Esophagus muscularis mucosa (tissue), 4 donors: Measurements from ENCODE around the gene TMEM54. TPM values are rescaled to one million over a fixed set of nuclear protein-coding genes. Genes with fewer than 3 reads are reported as not detected.

Experiments used
- DNase-seq: peaks from one replicate; pipeline ENCODE4 v3.0.0-alpha.2; 2017; ENCODE audit errors: extremely low spot score
- H3K27ac ChIP-seq, 4 donors: fragments of 200-600 bp; sonication (generic); replicated peaks in 1 of 4; 1 replicate in 3 of 4; 2 replicates in 1 of 4; pipeline ENCODE4 v1.5.1; 2016 to 2019; ENCODE audit warnings: mild to moderate bottlenecking in 1 of 4
- H3K27me3 ChIP-seq, 4 donors: fragments of 200-600 bp; sonication (generic); one replicate each; pipeline versions ENCODE4 v1.5.1 to v1.6.0; 2016 to 2019
- H3K36me3 ChIP-seq, 4 donors: fragments of 200-600 bp; sonication (generic); one replicate each; pipeline ENCODE4 v1.5.1; 2016 to 2019
- H3K4me1 ChIP-seq, 4 donors: fragments of 200-600 bp; sonication (generic); one replicate each; pipeline ENCODE4 v1.5.1; 2016 to 2019
- H3K4me3 ChIP-seq, 4 donors: fragments of 200-600 bp; sonication (generic); 1 replicate in 2 of 4; 2 replicates in 2 of 4; pipeline ENCODE4 v1.5.1; 2016 to 2019; ENCODE audit warnings: mild to moderate bottlenecking in 4 of 4, moderate library complexity in 1 of 4
- H3K9me3 ChIP-seq, 4 donors: fragments of 200-600 bp; sonication (generic); 1 replicate in 3 of 4; 2 replicates in 1 of 4; pipeline ENCODE4 v1.5.1; 2016 to 2019
- EP300 ChIP-seq: sonication (generic); formaldehyde crosslinking; IDR thresholded peaks from one replicate; pipeline ENCODE4 v1.6.1; 2017; ENCODE audit warnings: antibody characterized with exemption
- POLR2A ChIP-seq: fragments of 450-650 bp; IDR thresholded peaks from one replicate; pipeline ENCODE4 v1.6.1; 2017; ENCODE audit warnings: antibody characterized with exemption, moderate library complexity, mild to moderate bottlenecking, low read depth
- POLR2AphosphoS5 ChIP-seq, 2 donors: sonication (generic); formaldehyde crosslinking; IDR thresholded peaks; one replicate each; pipeline ENCODE4 v1.6.1; 2017; ENCODE audit warnings: antibody characterized with exemption in 2 of 2
- WGBS: methylation state at CpG from one replicate; pipeline ENCODE4 v1.1.5; 2018; 5-methylcytosine and 5-hydroxymethylcytosine counted together
- intact Hi-C: fragments of 100-400 bp; cut with DNase I; formaldehyde crosslinking; loops from one replicate; pipeline ENCODE4 v1.15.1; 2023
- total RNA-seq, 4 donors: library from RNA; depleted of rRNA; stranded (reverse); fragments of >200 nt; gene quantifications; one replicate each; pipeline versions ENCODE4 v1.1.0 to v1.2.1, GENCODE V29; 2016
- TF ChIP-seq, protein P1 (sequence below), 3 experiments: fragments of 200-600 bp in 2 of 3; fragments of 450-650 bp in 1 of 3; sonication (generic) in 2 of 3; IDR thresholded peaks; one replicate each; pipeline ENCODE4 v1.5.1; 2017 to 2019; ENCODE audit warnings: antibody characterized with exemption in 3 of 3, mild to moderate bottlenecking in 2 of 3, moderate library complexity in 1 of 3

The TMEM54 gene
- total RNA-seq, 4 donors from 2014 or later: 64.6 to 132 (median 118) TPM

DNA sequence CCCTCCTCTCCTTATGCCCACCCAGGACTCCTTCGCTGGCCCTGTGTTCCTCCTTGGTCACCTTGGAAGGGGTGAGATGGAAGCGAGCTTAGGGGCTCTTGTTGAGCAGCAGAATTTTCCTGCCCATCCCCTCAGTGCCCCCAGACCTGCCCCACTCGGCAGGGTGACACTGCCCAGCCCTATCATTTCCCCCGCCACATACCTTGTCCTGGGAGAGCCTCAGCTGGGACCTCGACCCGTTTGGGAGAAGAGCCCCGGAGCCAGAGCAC is 29.1 kb downstream of the TMEM54 start:
- peak overlapping the region in 3 of 4 donors; percentile 9 to 60 (median 42) for H3K27ac ChIP-seq
- DNase-seq: no peak
- TF ChIP-seq POLR2A: no peak
- no peak for TF ChIP-seq EP300
- TF ChIP-seq, protein P1, sequence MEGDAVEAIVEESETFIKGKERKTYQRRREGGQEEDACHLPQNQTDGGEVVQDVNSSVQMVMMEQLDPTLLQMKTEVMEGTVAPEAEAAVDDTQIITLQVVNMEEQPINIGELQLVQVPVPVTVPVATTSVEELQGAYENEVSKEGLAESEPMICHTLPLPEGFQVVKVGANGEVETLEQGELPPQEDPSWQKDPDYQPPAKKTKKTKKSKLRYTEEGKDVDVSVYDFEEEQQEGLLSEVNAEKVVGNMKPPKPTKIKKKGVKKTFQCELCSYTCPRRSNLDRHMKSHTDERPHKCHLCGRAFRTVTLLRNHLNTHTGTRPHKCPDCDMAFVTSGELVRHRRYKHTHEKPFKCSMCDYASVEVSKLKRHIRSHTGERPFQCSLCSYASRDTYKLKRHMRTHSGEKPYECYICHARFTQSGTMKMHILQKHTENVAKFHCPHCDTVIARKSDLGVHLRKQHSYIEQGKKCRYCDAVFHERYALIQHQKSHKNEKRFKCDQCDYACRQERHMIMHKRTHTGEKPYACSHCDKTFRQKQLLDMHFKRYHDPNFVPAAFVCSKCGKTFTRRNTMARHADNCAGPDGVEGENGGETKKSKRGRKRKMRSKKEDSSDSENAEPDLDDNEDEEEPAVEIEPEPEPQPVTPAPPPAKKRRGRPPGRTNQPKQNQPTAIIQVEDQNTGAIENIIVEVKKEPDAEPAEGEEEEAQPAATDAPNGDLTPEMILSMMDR (IDR thresholded peaks at IDR 0.05): no peak
- TF ChIP-seq POLR2AphosphoS5 (IDR thresholded peaks at IDR 0.05): no peak
- WGBS: 67% methylated on average over 7 of the region's 7 CpGs
- peaks cover 0 to 6% (median 0%) of the 10 kb centered on the region in 4 donors for H3K27me3 ChIP-seq
- intact Hi-C loops: loop anchor here (10.0 kb wide), 3 partner anchors 157 to 347 kb away; partner anchors contain the start of gene AZIN2
- peaks cover 28 to 41% (median 33%) of the 10 kb centered on the region in 4 donors for H3K4me1 ChIP-seq
- H3K9me3 ChIP-seq: no peaks in the 10 kb centered on the region
- peak overlapping the region; percentile 0 to 70 (median 27) for H3K4me3 ChIP-seq
- peaks cover 3 to 12% (median 7%) of the 10 kb centered on the region in 4 donors for H3K36me3 ChIP-seq

DNA sequence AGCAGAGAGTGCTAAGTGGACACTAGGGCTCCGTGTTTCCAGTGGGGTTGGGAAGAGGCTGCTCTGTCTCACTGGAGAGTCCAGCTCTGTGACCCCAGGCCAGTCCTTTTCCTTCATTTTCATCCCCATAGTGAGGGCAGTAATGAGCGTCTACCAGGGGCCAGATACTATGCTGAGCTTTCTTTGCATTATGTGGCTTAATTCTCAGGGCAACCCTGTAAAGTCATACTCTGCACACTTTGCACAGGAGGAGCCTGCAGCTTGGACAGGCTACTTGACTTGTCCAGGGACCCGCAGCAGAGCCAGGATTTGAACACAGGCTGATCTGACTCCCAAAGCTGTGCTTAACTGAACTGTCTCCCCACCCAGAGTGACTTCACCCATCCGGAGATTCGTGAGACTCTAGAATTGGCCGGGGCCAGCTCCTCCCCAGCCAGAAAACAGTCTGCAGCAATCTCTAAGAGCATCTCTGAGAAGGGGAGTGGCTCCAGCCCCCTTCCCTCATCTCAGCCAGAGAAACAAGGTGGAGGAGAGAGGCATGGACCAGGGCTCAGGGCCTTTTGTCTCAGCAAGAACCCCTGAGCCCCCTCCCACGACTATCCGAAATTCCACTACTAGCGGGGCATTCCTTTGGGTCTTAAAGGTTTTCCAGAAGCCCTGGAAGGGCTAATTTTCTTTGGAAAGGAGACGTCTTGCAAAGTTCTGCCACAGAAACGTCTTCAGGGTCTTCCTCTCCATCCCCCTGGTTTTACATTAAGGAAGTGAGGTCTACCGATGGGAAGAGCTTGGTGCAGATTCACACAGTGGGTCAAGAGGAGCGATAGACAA is 29.6 kb downstream of the TMEM54 start:
- intact Hi-C loops: loop anchor here (10.0 kb wide), 3 partner anchors 157 to 347 kb away; partner anchors contain the start of gene AZIN2
- peak overlapping the region; percentile 55 to 70 (median 60) for H3K4me3 ChIP-seq
- H3K27me3 ChIP-seq: peaks cover 0 to 6% (median 0%) of the 10 kb centered on the region in 4 donors
- DNase-seq: no peak
- H3K4me1 ChIP-seq: peaks cover 27 to 39% (median 33%) of the 10 kb centered on the region in 4 donors
- TF ChIP-seq POLR2A (no peak), POLR2AphosphoS5 (IDR thresholded peaks at IDR 0.05) (no peak), EP300 (no peak)
- TF ChIP-seq, protein P1 (IDR thresholded peaks at IDR 0.05): no peak
- H3K9me3 ChIP-seq: no peaks in the 10 kb centered on the region
- H3K27ac ChIP-seq: peak overlapping the region; percentile 9 to 66 (median 52)
- WGBS: 52% methylated on average over 10 of the region's 13 CpGs
- peaks cover 3 to 13% (median 7%) of the 10 kb centered on the region in 4 donors for H3K36me3 ChIP-seq

DNA sequence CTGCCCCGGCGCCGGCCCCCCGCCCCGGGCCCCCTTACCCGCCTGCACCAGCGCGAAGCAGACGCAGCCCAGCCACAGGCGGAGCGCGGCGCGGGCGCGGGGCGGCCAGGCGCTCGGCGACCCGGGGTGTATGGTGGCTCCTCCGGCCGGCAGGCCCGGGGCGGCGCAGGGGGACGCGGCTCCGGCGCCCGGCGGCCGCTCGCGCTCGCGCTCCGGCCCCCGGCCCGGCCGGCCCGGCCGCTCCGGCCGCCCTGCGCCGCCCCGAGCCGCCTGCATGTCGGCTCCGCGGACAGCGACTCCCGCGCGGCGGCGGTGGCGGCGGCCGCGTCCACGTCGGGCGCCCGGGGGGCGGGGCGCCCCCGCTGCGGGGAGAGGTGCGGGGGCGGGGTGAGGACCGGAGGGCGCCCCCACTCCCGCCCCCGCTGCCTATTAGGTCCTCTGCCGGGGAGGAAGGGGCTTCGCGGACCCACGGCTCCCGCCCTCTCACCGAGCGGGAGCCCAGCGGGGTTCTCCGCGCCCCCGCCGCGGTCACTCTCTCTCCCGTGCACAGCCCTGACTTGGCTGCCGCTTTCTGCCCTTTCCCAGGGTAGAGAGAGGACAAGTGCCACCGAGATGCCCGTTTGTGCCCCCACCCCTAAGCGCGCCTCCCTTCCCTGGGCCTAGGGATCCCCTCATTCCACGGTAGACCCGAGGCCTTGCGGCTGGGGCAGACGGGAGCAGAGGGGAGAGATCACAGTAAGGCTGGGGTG is 30.4 kb downstream of the TMEM54 start, which contains the start of gene FNDC5:
Gene FNDC5 (minus strand): TSS at position 298 of the 749 bp plus-strand sequence.
- Histone ChIP-seq H3K9me3 (no peaks in the 10 kb centered on the region), H3K4me3 (peak within 1 kb of the TSS; percentile 55 to 70 (median 60)), H3K27me3 (peaks cover 0 to 6% (median 0%) of the 10 kb centered on the region in 4 donors), H3K36me3 (peaks cover 3 to 13% (median 7%) of the 10 kb centered on the region in 4 donors), H3K4me1 (peaks cover 28 to 41% (median 39%) of the 10 kb centered on the region in 4 donors), H3K27ac (peak within 1 kb of the TSS; percentile 56 to 66 (median 64))
- 7% methylated on average over 3 of the region's 99 CpGs for WGBS
- DNase-seq: no peak
- intact Hi-C loops: loop anchor here (10.0 kb wide), 3 partner anchors 156 to 346 kb away; partner anchors contain the start of gene AZIN2
- TF ChIP-seq POLR2AphosphoS5 (IDR thresholded peaks at IDR 0.05): no peak
- TF ChIP-seq EP300: no peak
- TF ChIP-seq, protein P1 (IDR thresholded peaks at IDR 0.05): no peak
- TF ChIP-seq POLR2A: no peak

DNA sequence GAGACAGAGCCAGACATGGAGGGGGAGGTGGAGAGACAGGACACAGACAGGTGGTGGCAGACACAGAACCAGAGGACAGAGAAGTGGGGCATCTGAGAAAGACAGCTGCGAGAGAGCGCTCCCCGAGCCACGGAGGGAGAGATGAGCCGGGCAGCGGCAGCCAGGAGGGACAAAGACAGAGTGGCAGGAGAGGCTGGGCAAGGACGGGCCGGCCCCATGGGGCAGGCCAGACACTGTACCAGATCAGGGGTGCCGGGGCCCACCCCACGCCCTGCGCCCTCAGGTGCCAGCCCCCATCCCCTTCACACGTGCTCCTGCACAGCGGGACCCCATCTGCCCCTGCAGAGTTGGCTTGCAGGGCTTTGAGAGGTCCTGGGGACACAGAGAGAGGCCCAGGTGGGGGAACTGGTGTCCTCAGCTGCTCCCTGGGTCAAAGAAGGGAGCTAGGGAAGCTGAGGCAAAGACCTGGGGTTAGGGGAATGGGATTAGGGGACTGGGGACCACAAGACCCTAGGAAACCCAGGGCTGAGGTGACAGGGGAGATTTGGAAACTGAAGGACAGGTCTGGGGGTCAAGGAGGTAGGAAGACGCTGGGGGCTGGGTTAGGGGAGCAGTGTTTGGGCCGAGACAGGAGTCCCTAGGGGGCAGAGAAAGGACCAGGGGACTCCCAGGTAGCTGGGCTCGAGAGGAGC is 31.1 kb downstream of the TMEM54 start:
- intact Hi-C loops: loop anchor here (10.0 kb wide), 3 partner anchors 155 to 345 kb away; partner anchors contain the start of gene AZIN2

More for the DNA sequence above, 31.1 kb downstream of the TMEM54 start:
- Histone ChIP-seq H3K27me3 (peaks cover 0 to 6% (median 0%) of the 10 kb centered on the region in 4 donors), H3K27ac (peak overlapping the region; percentile 56 to 66 (median 63)), H3K4me1 (peaks cover 35 to 48% (median 46%) of the 10 kb centered on the region in 4 donors), H3K36me3 (peaks cover 3 to 13% (median 7%) of the 10 kb centered on the region in 4 donors), H3K4me3 (peak overlapping the region; percentile 55 to 70 (median 60)), H3K9me3 (no peaks in the 10 kb centered on the region)
- WGBS: 59% methylated on average over 15 of the region's 16 CpGs
- DNase-seq: no peak
- no peak for TF ChIP-seq POLR2A
- TF ChIP-seq, protein P1 (IDR thresholded peaks at IDR 0.05): no peak
- no peak for TF ChIP-seq EP300
- no peak for TF ChIP-seq POLR2AphosphoS5 (IDR thresholded peaks at IDR 0.05)
